ENCODE data around the gene SKOR1.

GRCh38 chr15:67829647-67830504 lies 4.6 kb downstream of the SKOR1 start:
- TF ChIP-seq CTCF (conservative IDR thresholded peaks at IDR 0.05 in 1 of 2, IDR thresholded peaks at IDR 0.05 in 1 of 2; ENCODE audit: low read depth in 1 of 2, low read length in 2 of 2) (no peak), EZH2 (IDR thresholded peaks at IDR 0.05; ENCODE audit: low read length, missing control alignments) (peak; percentile 75)

Data from fibroblast of lung (primary cell).